HepG2 (cell line): Measurements from ENCODE around the gene DLL3. TPM values are rescaled to one million over a fixed set of nuclear protein-coding genes. Genes with fewer than 3 reads are reported as not detected.

ENCODE experiments used
- ARID2 ChIP-seq: sonication (generic); formaldehyde crosslinking; IDR thresholded peaks from 2 replicates; pipeline ENCODE4 v1.8.1; 2022; ENCODE audit warnings: mild to moderate bottlenecking, missing genetic modification reagents, borderline replicate concordance
- CCDC6 ChIP-seq: sonication (generic); formaldehyde crosslinking; IDR thresholded peaks from 2 replicates; pipeline ENCODE4 v1.8.1; 2022; ENCODE audit warnings: mild to moderate bottlenecking, missing genetic modification reagents, moderate library complexity
- GFI1 ChIP-seq: sonication (generic); formaldehyde crosslinking; IDR thresholded peaks from 2 replicates; pipeline ENCODE4 v1.5.0; 2020; ENCODE audit warnings: missing genetic modification reagents, mild to moderate bottlenecking, borderline replicate concordance
- GZF1 ChIP-seq: sonication (generic); formaldehyde crosslinking; IDR thresholded peaks from 2 replicates; pipeline ENCODE4 v1.5.1; 2020; ENCODE audit warnings: mild to moderate bottlenecking, missing genetic modification reagents
- HIC2 ChIP-seq: sonication (generic); formaldehyde crosslinking; IDR thresholded peaks from 2 replicates; pipeline ENCODE4 v1.9.0; 2022; ENCODE audit warnings: low read depth, missing genetic modification reagents
- ISX ChIP-seq: sonication (generic); formaldehyde crosslinking; conservative IDR thresholded peaks from 2 replicates; pipeline ENCODE4 v1.5.0; 2020; ENCODE audit warnings: missing genetic modification reagents
- MED13 ChIP-seq: sonication (generic); formaldehyde crosslinking; IDR thresholded peaks from 2 replicates; pipeline ENCODE4 v1.5.0; 2020; ENCODE audit warnings: missing genetic modification reagents
- MEIS2 ChIP-seq: sonication (generic); formaldehyde crosslinking; IDR thresholded peaks from 2 replicates; pipeline ENCODE4 v1.9.0; 2021; ENCODE audit warnings: mild to moderate bottlenecking, missing genetic modification reagents
- PITX1 ChIP-seq: sonication (generic); formaldehyde crosslinking; IDR thresholded peaks from 2 replicates; pipeline ENCODE4 v1.5.1; 2020; ENCODE audit warnings: mild to moderate bottlenecking, missing genetic modification reagents
- SRSF1 ChIP-seq: fragments of 200-400 bp; formaldehyde crosslinking; optimal IDR thresholded peaks from 2 replicates; pipeline ENCODE3; 2017; ENCODE audit warnings: mild to moderate bottlenecking, low read depth, low read length, moderate library complexity
- TAF1 ChIP-seq: sonication (generic); formaldehyde crosslinking; IDR thresholded peaks from 2 replicates; pipeline ENCODE4 v1.4.0; 2020; ENCODE audit warnings: missing genetic modification reagents
- ZBTB2 ChIP-seq: sonication (generic); formaldehyde crosslinking; IDR thresholded peaks from 2 replicates; pipeline ENCODE4 v1.8.0; 2022; ENCODE audit warnings: low read depth, missing genetic modification reagents
- ZC3H13 ChIP-seq: sonication (generic); formaldehyde crosslinking; IDR thresholded peaks from 2 replicates; pipeline ENCODE4 v1.8.1; 2023; ENCODE audit warnings: mild to moderate bottlenecking, missing genetic modification reagents, moderate library complexity
- ZFP36L2 ChIP-seq: sonication (generic); formaldehyde crosslinking; IDR thresholded peaks from 2 replicates; pipeline ENCODE4 v1.4.0; 2020; ENCODE audit warnings: missing genetic modification reagents
- ZNF124 ChIP-seq: sonication (generic); formaldehyde crosslinking; IDR thresholded peaks from 2 replicates; pipeline ENCODE4 v1.4.0; 2020; ENCODE audit warnings: missing genetic modification reagents
- ZNF143 ChIP-seq: sonication (generic); formaldehyde crosslinking; IDR thresholded peaks from 2 replicates; pipeline ENCODE4 v1.4.0; 2020; ENCODE audit warnings: missing genetic modification reagents
- ZNF260 ChIP-seq: sonication (generic); formaldehyde crosslinking; IDR thresholded peaks from 2 replicates; pipeline ENCODE4 v1.4.0; 2020; ENCODE audit warnings: missing genetic modification reagents, low read depth, mild to moderate bottlenecking, borderline replicate concordance
- ZNF292 ChIP-seq: sonication (generic); formaldehyde crosslinking; IDR thresholded peaks from 2 replicates; pipeline ENCODE4 v1.8.1; 2022; ENCODE audit warnings: mild to moderate bottlenecking, low read depth, missing genetic modification reagents, borderline replicate concordance
- ZNF577 ChIP-seq: sonication (generic); formaldehyde crosslinking; IDR thresholded peaks from 2 replicates; pipeline ENCODE4 v1.4.0; 2020; ENCODE audit warnings: mild to moderate bottlenecking, low read depth, missing genetic modification reagents, borderline replicate concordance
- ZNF580 ChIP-seq: IDR thresholded peaks from 2 replicates; pipeline ENCODE4 v1.6.1; 2016; ENCODE audit warnings: low read depth, borderline replicate concordance
- ZNF615 ChIP-seq: sonication (generic); formaldehyde crosslinking; IDR thresholded peaks from 2 replicates; pipeline ENCODE4 v1.5.0; 2020; ENCODE audit warnings: mild to moderate bottlenecking, missing genetic modification reagents, borderline replicate concordance
- ZNF652 ChIP-seq: IDR thresholded peaks from 2 replicates; pipeline ENCODE4 v1.6.1; 2016; ENCODE audit warnings: low read depth, borderline replicate concordance
- ZNF710 ChIP-seq: sonication (generic); formaldehyde crosslinking; IDR thresholded peaks from 2 replicates; pipeline ENCODE4 v1.5.0; 2020; ENCODE audit warnings: mild to moderate bottlenecking, missing genetic modification reagents, borderline replicate concordance
- polyA plus RNA-seq, 8 experiments: library from polyadenylated mRNA; depleted of rRNA in 3 of 8; stranded (reverse) in 7 of 8; unstranded in 1 of 8; fragments of >200 nt; fragmentation: Illumina TruSeq in 4 of 8; extraction: Trizol in 4 of 8; gene quantifications; 2 replicates each; pipeline versions ENCODE4 v1.2.1 to v1.2.3, GENCODE V29; 2011 to 2016; ENCODE audit warnings: low read depth in 4 of 8, missing spikeins in 1 of 8, mixed read lengths in 1 of 8; ENCODE audit not compliant: insufficient read depth in 1 of 8
- total RNA-seq, 5 experiments: library from RNA; depleted of rRNA; stranded (reverse); fragments of >200 nt; fragmentation: Illumina TruSeq; extraction: Trizol; gene quantifications; 2 replicates each; pipeline ENCODE4 v1.2.3, GENCODE V29; 2016; ENCODE audit warnings: low read depth in 1 of 5

The DLL3 gene
- total and polyA plus RNA-seq, 2 of the 13 experiments (the other 11 are each of a cell fraction or from before 2014, with no cell fraction given): 0.35 to 0.55 TPM

GRCh38 chr19:39515551-39516191 is 16.9 kb downstream of the DLL3 start (continued):
- TF ChIP-seq ZNF260 (CRISPR knock-in tag) (no peak), CCDC6 (no peak), ZFP36L2 (CRISPR knock-in tag) (no peak), ZNF577 (CRISPR knock-in tag) (no peak), ZNF710 (CRISPR knock-in tag) (no peak), HIC2 (CRISPR knock-in tag) (no peak), ISX (CRISPR knock-in tag) (no peak), TAF1 (no peak), MED13 (CRISPR knock-in tag) (no peak), ZNF652 (CRISPR knock-in tag) (no peak), ZBTB2 (CRISPR knock-in tag) (no peak), ZNF615 (CRISPR knock-in tag) (no peak), GZF1 (CRISPR knock-in tag) (no peak), ARID2 (no peak), MEIS2 (no peak), GFI1 (CRISPR knock-in tag) (no peak), PITX1 (CRISPR knock-in tag) (no peak), SRSF1 (no peak), ZC3H13 (CRISPR knock-in tag) (no peak), ZNF292 (CRISPR knock-in tag) (no peak), ZNF580 (no peak), ZNF124 (CRISPR knock-in tag) (no peak), ZNF143 (CRISPR knock-in tag) (no peak)
